Measurements from ENCODE around the gene NFXL1.

- TF ChIP-seq CTCF (IDR thresholded peaks at IDR 0.05): no peak
- TF ChIP-seq POLR2A (IDR thresholded peaks at IDR 0.05): no peak
- no peak for TF ChIP-seq EP300 (IDR thresholded peaks at IDR 0.05)
- no peak for TF ChIP-seq POLR2AphosphoS5 (IDR thresholded peaks at IDR 0.05)
Measured at GRCh38 chr4:47907089-47907646, 7.2 kb downstream of the NFXL1 start.
